Measurements from ENCODE around the gene JAKMIP3.

GRCh38 chr10:132104062-132104461 lies 38.3 kb downstream of the JAKMIP3 start:
- TF ChIP-seq CTCF (tag by site-specific recombination; IDR thresholded peaks at IDR 0.05) (no peak), ZBTB21 (tag by site-specific recombination; IDR thresholded peaks at IDR 0.05) (no peak), ZNF571 (tag by site-specific recombination; IDR thresholded peaks at IDR 0.05) (no peak), ZBTB8A (tag by site-specific recombination; IDR thresholded peaks at IDR 0.05) (no peak), ZNF114 (tag by site-specific recombination; IDR thresholded peaks at IDR 0.05) (no peak), MYNN (tag by site-specific recombination; IDR thresholded peaks at IDR 0.05; ENCODE audit: borderline replicate concordance) (no peak), GLIS2 (tag by site-specific recombination; IDR thresholded peaks at IDR 0.05) (no peak)

Measured in HEK293 (cell line).